GM23338 (cell line): ENCODE results near the gene GPR37L1.

Source experiments
- POLR2AphosphoS5 ChIP-seq: IDR thresholded peaks from 2 replicates; pipeline ENCODE4 v1.6.1; 2016; ENCODE audit warnings: antibody characterized with exemption, low read depth
- TF ChIP-seq, protein P1 (sequence below), 2 experiments: fragments of 200-600 bp in 1 of 2; sonication (generic) in 1 of 2; conservative IDR thresholded peaks; 2 replicates each; pipeline versions ENCODE4 v1.5.1 to v1.6.1; 2016 to 2017; ENCODE audit warnings: antibody characterized with exemption in 2 of 2, low read depth in 2 of 2, mild to moderate bottlenecking in 2 of 2, moderate library complexity in 1 of 2

GRCh38 chr1:202073206-202073605 is 49.5 kb upstream of the GPR37L1 start:
- TF ChIP-seq, protein P1, sequence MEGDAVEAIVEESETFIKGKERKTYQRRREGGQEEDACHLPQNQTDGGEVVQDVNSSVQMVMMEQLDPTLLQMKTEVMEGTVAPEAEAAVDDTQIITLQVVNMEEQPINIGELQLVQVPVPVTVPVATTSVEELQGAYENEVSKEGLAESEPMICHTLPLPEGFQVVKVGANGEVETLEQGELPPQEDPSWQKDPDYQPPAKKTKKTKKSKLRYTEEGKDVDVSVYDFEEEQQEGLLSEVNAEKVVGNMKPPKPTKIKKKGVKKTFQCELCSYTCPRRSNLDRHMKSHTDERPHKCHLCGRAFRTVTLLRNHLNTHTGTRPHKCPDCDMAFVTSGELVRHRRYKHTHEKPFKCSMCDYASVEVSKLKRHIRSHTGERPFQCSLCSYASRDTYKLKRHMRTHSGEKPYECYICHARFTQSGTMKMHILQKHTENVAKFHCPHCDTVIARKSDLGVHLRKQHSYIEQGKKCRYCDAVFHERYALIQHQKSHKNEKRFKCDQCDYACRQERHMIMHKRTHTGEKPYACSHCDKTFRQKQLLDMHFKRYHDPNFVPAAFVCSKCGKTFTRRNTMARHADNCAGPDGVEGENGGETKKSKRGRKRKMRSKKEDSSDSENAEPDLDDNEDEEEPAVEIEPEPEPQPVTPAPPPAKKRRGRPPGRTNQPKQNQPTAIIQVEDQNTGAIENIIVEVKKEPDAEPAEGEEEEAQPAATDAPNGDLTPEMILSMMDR (conservative IDR thresholded peaks at IDR 0.05; ENCODE audit: low read depth in 2 of 2), result no peak
- TF ChIP-seq POLR2AphosphoS5, result no peak
